H1 (cell line): ENCODE data around the gene CMTM2. TPM values are rescaled to one million over a fixed set of nuclear protein-coding genes. Genes with fewer than 3 reads are reported as not detected.

Source experiments
- CTCF ChIA-PET: fragments of 300-600 bp; sonication (Branson Sonifier 250); formaldehyde crosslinking; loops from one replicate; lab custom pipeline; 2021; ENCODE audit not compliant: partially characterized antibody; lab: Charles Lee
- POLR2A ChIA-PET: fragments of 300-600 bp; sonication (Branson Sonifier 250); formaldehyde crosslinking; loops from one replicate; lab custom pipeline; 2021; ENCODE audit warnings: inconsistent platforms; ENCODE audit not compliant: partially characterized antibody; lab: Charles Lee
- DNase-seq, 2 experiments: peaks; one replicate each; pipeline versions ENCODE4 v3.0.0 to v3.0.0-alpha.2; 2010 to 2022; ENCODE audit warnings: low spot score in 2 of 2, low read depth in 1 of 2, mixed read lengths in 1 of 2
- FAIRE-seq: peaks from 2 replicates; lab custom pipeline; 2011; peaks lifted over from hg19 to GRCh38; lab: Jason Lieb, UNC
- H2AFZ ChIP-seq: 2 replicates; pipeline ENCODE4 v1.8.1; 2012; ENCODE audit warnings: low read length, inconsistent platforms
- H2AK5ac ChIP-seq: 2 replicates; pipeline ENCODE4 v1.6.1; 2013; ENCODE audit warnings: low read depth, low read length
- H2BK120ac ChIP-seq: replicated peaks from 2 replicates; pipeline ENCODE3; 2013; ENCODE audit warnings: low read depth, low read length, inconsistent platforms
- H2BK12ac ChIP-seq: 2 replicates; pipeline ENCODE4 v1.6.1; 2013; ENCODE audit warnings: low read depth, low read length
- H2BK15ac ChIP-seq: 2 replicates; pipeline ENCODE4 v1.6.1; 2013; ENCODE audit warnings: low read length
- H2BK20ac ChIP-seq: 2 replicates; pipeline ENCODE4 v1.6.1; 2013; ENCODE audit warnings: low read length
- H2BK5ac ChIP-seq: 2 replicates; pipeline ENCODE4 v1.6.1; 2013; ENCODE audit warnings: low read depth, low read length
- H3K14ac ChIP-seq: 2 replicates; pipeline ENCODE4 v1.6.1; 2013; ENCODE audit warnings: inconsistent platforms; ENCODE audit not compliant: insufficient read length
- H3K18ac ChIP-seq: 2 replicates; pipeline ENCODE4 v1.6.1; 2013; ENCODE audit warnings: low read length; ENCODE audit errors: extremely low read depth
- H3K23ac ChIP-seq: 2 replicates; pipeline ENCODE4 v1.6.1; 2013; ENCODE audit warnings: inconsistent platforms; ENCODE audit not compliant: insufficient read length
- H3K23me2 ChIP-seq: 2 replicates; pipeline ENCODE4 v1.6.1; 2013; ENCODE audit warnings: low read depth, low read length
- H3K27ac ChIP-seq: 2 replicates; pipeline ENCODE4 v1.6.1; 2011; ENCODE audit warnings: low read depth, low read length, inconsistent platforms
- H3K27me3 ChIP-seq, 4 experiments: replicated peaks in 1 of 4; 1 replicate in 1 of 4; 2 replicates in 3 of 4; pipeline versions ENCODE4 v1.6.1 to v1.8.1; 2011 to 2013; ENCODE audit warnings: low read length in 3 of 4, mild to moderate bottlenecking in 3 of 4, inconsistent platforms in 2 of 4, mixed read lengths in 2 of 4, moderate library complexity in 1 of 4; ENCODE audit not compliant: control insufficient read depth in 3 of 4, insufficient read depth in 3 of 4; ENCODE audit errors: extremely low read depth in 1 of 4
- H3K36me3 ChIP-seq, 4 experiments: 2 replicates each; pipeline versions ENCODE4 v1.6.1 to v1.8.1; 2011 to 2013; ENCODE audit warnings: mild to moderate bottlenecking in 4 of 4, low read length in 3 of 4, moderate library complexity in 2 of 4, control low read depth in 1 of 4, inconsistent platforms in 1 of 4; ENCODE audit not compliant: insufficient read depth in 4 of 4, control insufficient read depth in 2 of 4
- H3K4ac ChIP-seq: replicated peaks from 2 replicates; pipeline ENCODE3; 2013; ENCODE audit warnings: low read length, low read depth, mixed read lengths, inconsistent platforms; ENCODE audit not compliant: insufficient read length
- H3K4me1 ChIP-seq, 4 experiments: replicated peaks in 1 of 4; 1 replicate in 1 of 4; 2 replicates in 3 of 4; pipeline versions ENCODE4 v1.6.1 to v1.8.1; 2011 to 2013; ENCODE audit warnings: low read length in 3 of 4, inconsistent platforms in 2 of 4, mixed read lengths in 1 of 4; ENCODE audit not compliant: insufficient read depth in 4 of 4, control insufficient read depth in 3 of 4
- H3K4me2 ChIP-seq, 2 experiments: 2 replicates each; pipeline versions ENCODE4 v1.6.1 to v1.8.1; 2011 to 2013; ENCODE audit warnings: low read depth in 2 of 2, low read length in 2 of 2, control low read depth in 1 of 2, inconsistent platforms in 1 of 2, mild to moderate bottlenecking in 1 of 2; ENCODE audit not compliant: insufficient read depth in 1 of 2
- H3K4me3 ChIP-seq, 4 experiments: fragments of 200-600, 300-600 bp in 1 of 4; sonication (generic), shearing (Covaris generic), sonication (Bioruptor Twin) in 1 of 4; 2 replicates each; pipeline versions ENCODE4 v1.5.1 to v1.8.1; 2011 to 2016; ENCODE audit warnings: low read length in 4 of 4, low read depth in 3 of 4, control low read depth in 2 of 4, inconsistent platforms in 2 of 4, mild to moderate bottlenecking in 2 of 4, mixed read lengths in 1 of 4, moderate library complexity in 1 of 4; ENCODE audit not compliant: insufficient read depth in 2 of 4; ENCODE audit errors: extremely low read depth in 1 of 4
- H3K56ac ChIP-seq: replicated peaks from 2 replicates; pipeline ENCODE3; 2013; ENCODE audit warnings: low read depth, mild to moderate bottlenecking, mixed read lengths, low read length, inconsistent platforms; ENCODE audit not compliant: insufficient read length
- H3K79me1 ChIP-seq: 2 replicates; pipeline ENCODE4 v1.6.1; 2013; ENCODE audit warnings: low read depth, low read length, control low read depth
- H3K79me2 ChIP-seq, 2 experiments: 2 replicates each; pipeline versions ENCODE4 v1.6.1 to v1.8.1; 2012 to 2013; ENCODE audit warnings: low read length in 2 of 2, mild to moderate bottlenecking in 2 of 2, inconsistent platforms in 1 of 2; ENCODE audit not compliant: insufficient read depth in 2 of 2, control insufficient read depth in 1 of 2
- H3K9ac ChIP-seq, 4 experiments: replicated peaks in 1 of 4; 1 replicate in 1 of 4; 2 replicates in 3 of 4; pipeline versions ENCODE4 v1.6.1 to v1.8.1; 2011 to 2013; ENCODE audit warnings: low read depth in 3 of 4, low read length in 3 of 4, control low read depth in 2 of 4, mild to moderate bottlenecking in 2 of 4, moderate library complexity in 2 of 4, inconsistent platforms in 1 of 4; ENCODE audit errors: extremely low read depth in 1 of 4
- H3K9me3 ChIP-seq, 2 experiments: 2 replicates each; pipeline versions ENCODE4 v1.6.1 to v1.8.1; 2012 to 2013; ENCODE audit warnings: mild to moderate bottlenecking in 2 of 2, moderate library complexity in 2 of 2, control low read depth in 1 of 2, inconsistent platforms in 1 of 2, low read depth in 1 of 2, low read length in 1 of 2, mixed read lengths in 1 of 2; ENCODE audit not compliant: insufficient read depth in 2 of 2
- H4K20me1 ChIP-seq, 2 experiments: replicated peaks in 1 of 2; 2 replicates each; pipeline versions ENCODE3 to v1.8.1; 2011 to 2013; ENCODE audit warnings: inconsistent platforms in 2 of 2, low read length in 2 of 2, mild to moderate bottlenecking in 1 of 2; ENCODE audit not compliant: insufficient read depth in 2 of 2, control insufficient read depth in 1 of 2
- H4K5ac ChIP-seq: 2 replicates; pipeline ENCODE4 v1.6.1; 2013; ENCODE audit warnings: low read length, low read depth, mixed read lengths, inconsistent platforms; ENCODE audit not compliant: insufficient read length
- H4K8ac ChIP-seq: 2 replicates; pipeline ENCODE4 v1.8.0; 2013; ENCODE audit warnings: mild to moderate bottlenecking, moderate library complexity, low read length, inconsistent platforms; ENCODE audit not compliant: insufficient read depth; ENCODE audit errors: extremely low read depth
- H4K91ac ChIP-seq: replicated peaks from 2 replicates; pipeline ENCODE3; 2013; ENCODE audit warnings: low read length, mixed read lengths, inconsistent platforms; ENCODE audit not compliant: insufficient read length
- ASH2L ChIP-seq: fragments of 200-600, 300-600 bp; sonication (generic); IDR thresholded peaks from one replicate; pipeline ENCODE4 v1.7.1; 2017; ENCODE audit warnings: low read length
- BRCA1 ChIP-seq: IDR thresholded peaks from 2 replicates; pipeline ENCODE4 v1.6.1; 2012; ENCODE audit warnings: low read depth, low read length, improper control_type of control experiment
- EGR1 ChIP-seq: IDR thresholded peaks from 2 replicates; pipeline ENCODE4 v1.6.1; 2011; ENCODE audit warnings: low read depth, low read length, borderline replicate concordance
- POU5F1 ChIP-seq: IDR thresholded peaks from 2 replicates; pipeline ENCODE4 v1.6.1; 2011; ENCODE audit warnings: low read depth, mild to moderate bottlenecking, low read length, moderate library complexity
- RBBP5 ChIP-seq: IDR thresholded peaks from 2 replicates; pipeline ENCODE4 v1.7.1; 2012; ENCODE audit warnings: low read depth, mild to moderate bottlenecking, inconsistent platforms, low read length, moderate library complexity, borderline replicate concordance
- SAP30 ChIP-seq: fragments of 300-600 bp; sonication (generic); IDR thresholded peaks from 2 replicates; pipeline ENCODE4 v1.7.1; 2012; ENCODE audit warnings: low read length, moderate library complexity, mild to moderate bottlenecking, inconsistent platforms; ENCODE audit not compliant: insufficient read depth, insufficient replicate concordance
- SIRT6 ChIP-seq: IDR thresholded peaks from one replicate; pipeline ENCODE4 v1.7.1; 2012; ENCODE audit warnings: low read length, inconsistent platforms
- SIX5 ChIP-seq: IDR thresholded peaks from 2 replicates; pipeline ENCODE4 v1.6.1; 2011; ENCODE audit warnings: mild to moderate bottlenecking, low read depth, low read length
- TEAD4 ChIP-seq: IDR thresholded peaks from 2 replicates; pipeline ENCODE4 v1.6.1; 2012; ENCODE audit warnings: low read depth, low read length, inconsistent platforms, mixed read lengths
- whole genome bisulfite sequencing, 2 experiments: shearing (Covaris generic) in 1 of 2; methylation state at CpG; one replicate each; pipeline versions ENCODE4 v1.1.6 to v1.1.7; 2013 to 2015; ENCODE audit warnings: low lambda C conversion rate in 2 of 2, mixed read lengths in 2 of 2, inconsistent platforms in 1 of 2, low coverage in 1 of 2, missing lambda C conversion rate in 1 of 2; ENCODE audit not compliant: insufficient replicate concordance in 2 of 2, insufficient coverage in 1 of 2, insufficient read length in 1 of 2; ENCODE audit errors: extremely low coverage in 1 of 2, missing lambda C conversion rate in 1 of 2; 5-methylcytosine and 5-hydroxymethylcytosine counted together
- polyA plus RNA-seq, 7 experiments: library from polyadenylated mRNA; depleted of rRNA in 3 of 7; stranded (reverse) in 5 of 7; unstranded in 2 of 7; fragments of >200 nt in 5 of 7; fragments of 200-250 nt in 2 of 7; gene quantifications; 1 replicate in 5 of 7; 2 replicates in 1 of 7; 4 replicates in 1 of 7; pipeline versions ENCODE4 v1.2.1 to v1.2.3, GENCODE V29; 2011 to 2013; ENCODE audit warnings: missing spikeins in 2 of 7, mixed read lengths in 2 of 7
- total RNA-seq: library from RNA; stranded (reverse); fragmentation: NEBNext Ultra II Directional; extraction: Animal tissue kit (Norgen Biotek cat#: 25700); gene quantifications from 2 replicates; pipeline ENCODE4 v1.2.1, GENCODE V29; 2021

Gene CMTM2
- total and polyA plus RNA-seq, 2 of the 8 experiments (the other 6 are each of a cell fraction or from before 2014, with no cell fraction given): not detected

- Histone ChIP-seq H3K14ac (no peak overlapping the region), H4K91ac (no peak overlapping the region), H4K20me1 (peaks cover 4 to 10% of the 10 kb centered on the region in 2 experiments), H3K79me2 (no peaks in the 10 kb centered on the region), H4K8ac (no peak overlapping the region; the same call in 1 of the 2 replicates), H3K4me2 (no peak overlapping the region), H3K18ac (no peak overlapping the region), H3K4ac (no peak overlapping the region), H3K23ac (no peak overlapping the region), H3K9me3 (no peaks in the 10 kb centered on the region), H2BK12ac (no peak overlapping the region), H3K79me1 (no peaks in the 10 kb centered on the region; the same call in 1 of the 2 replicates), H2BK15ac (no peak overlapping the region), H3K27me3 (no peaks in the 10 kb centered on the region), H2BK20ac (no peak overlapping the region), H3K56ac (no peak overlapping the region), H4K5ac (no peak overlapping the region), H3K27ac (no peak overlapping the region), H2BK5ac (no peak overlapping the region), H3K4me1 (peaks cover 3 to 14% (median 8%) of the 10 kb centered on the region in 4 experiments), H2BK120ac (no peak overlapping the region), H3K4me3 (no peak overlapping the region), H2AK5ac (no peak overlapping the region), H3K9ac (no peak overlapping the region), H2AFZ (no peak overlapping the region), H3K23me2 (no peaks in the 10 kb centered on the region), H3K36me3 (peaks cover 3 to 32% (median 6%) of the 10 kb centered on the region in 4 experiments; a peak in 4 of 8 replicates)
- 95% methylated on average over 8 of the region's 8 CpGs; no CpG with 5 or more reads in 1 of the 2 experiments for WGBS, 2 experiments
- DNase-seq: no peak
- CTCF ChIA-PET: interaction anchor here (1.1 to 4.6 kb wide), 3 partner anchors 12 to 31 kb away, joined by 3 to 44 read pairs (median 12); no protein-coding TSS in a partner anchor
- POLR2A ChIA-PET: interaction anchor here (0.9 to 1.2 kb wide), 2 partner anchors 12 to 18 kb away, joined by 3 to 6 read pairs; no protein-coding TSS in a partner anchor
- no peak for FAIRE-seq
- TF ChIP-seq SAP30 (no peak), SIRT6 (no peak), TEAD4 (no peak), EGR1 (no peak), BRCA1 (no peak), ASH2L (no peak), SIX5 (no peak), POU5F1 (no peak), RBBP5 (no peak)
These were observed 41.1 kb downstream of the CMTM2 start for GRCh38 chr16:66620429-66620795.
